ENCODE results near the gene CLIC6. TPM values are rescaled to one million over a fixed set of nuclear protein-coding genes. Genes with fewer than 3 reads are reported as not detected.

The CLIC6 gene
- total and polyA plus RNA-seq, 2 of the 8 experiments (the other 6 are each of a cell fraction or from before 2014, with no cell fraction given): 0.42 to 1.3 TPM

GRCh38 chr21:34748862-34749261, 80.1 kb downstream of the CLIC6 start:
- no peak overlapping the region for H3K4me3 ChIP-seq (ENCODE audit: extremely low read depth in 1 of 4, insufficient read depth in 2 of 4, low read depth in 3 of 4, low read length in 4 of 4)
- no peak for TF ChIP-seq POU5F1 (IDR thresholded peaks at IDR 0.05; ENCODE audit: low read depth, low read length)
- TF ChIP-seq GABPA (IDR thresholded peaks at IDR 0.05; ENCODE audit: borderline replicate concordance, insufficient read depth, low read length): no peak
- TF ChIP-seq JUND (IDR thresholded peaks at IDR 0.05; ENCODE audit: low read length): no peak
- no peak for TF ChIP-seq SIN3A (conservative IDR thresholded peaks at IDR 0.05 in 1 of 2, IDR thresholded peaks at IDR 0.05 in 1 of 2; ENCODE audit: low read depth in 1 of 2, low read length in 2 of 2)
- no peak for TF ChIP-seq JUN (IDR thresholded peaks at IDR 0.05; ENCODE audit: low read depth, low read length)
- no peak for TF ChIP-seq TBP (IDR thresholded peaks at IDR 0.05; ENCODE audit: low read depth, low read length)
- TF ChIP-seq RAD21 (IDR thresholded peaks at IDR 0.05 in 1 of 2, conservative IDR thresholded peaks at IDR 0.05 in 1 of 2; ENCODE audit: low read depth in 2 of 2, low read length in 2 of 2): no peak
- TF ChIP-seq KDM5A (IDR thresholded peaks at IDR 0.05; ENCODE audit: low read length): no peak
- no peak for TF ChIP-seq SRF (IDR thresholded peaks at IDR 0.05; ENCODE audit: low read depth, low read length)
- TF ChIP-seq, protein P1, sequence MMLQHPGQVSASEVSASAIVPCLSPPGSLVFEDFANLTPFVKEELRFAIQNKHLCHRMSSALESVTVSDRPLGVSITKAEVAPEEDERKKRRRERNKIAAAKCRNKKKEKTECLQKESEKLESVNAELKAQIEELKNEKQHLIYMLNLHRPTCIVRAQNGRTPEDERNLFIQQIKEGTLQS (IDR thresholded peaks at IDR 0.05; ENCODE audit: insufficient read depth, low read depth, low read length): no peak
- TF ChIP-seq SUZ12 (IDR thresholded peaks at IDR 0.05; ENCODE audit: low read length): no peak
- TF ChIP-seq YY1 (IDR thresholded peaks at IDR 0.05; ENCODE audit: low read depth, low read length): no peak
- TF ChIP-seq EGR1 (IDR thresholded peaks at IDR 0.05; ENCODE audit: borderline replicate concordance, low read depth, low read length): no peak
- no peak for TF ChIP-seq HDAC2 (IDR thresholded peaks at IDR 0.05; ENCODE audit: borderline replicate concordance in 1 of 2, low read depth in 2 of 2, low read length in 2 of 2)

More at GRCh38 chr21:34748862-34749261, 80.1 kb downstream of the CLIC6 start:
- Histone ChIP-seq H3K36me3 (ENCODE audit: control insufficient read depth in 2 of 4, insufficient read depth in 4 of 4, low read length in 3 of 4) (no peaks in the 10 kb centered on the region), H2AFZ (ENCODE audit: low read length) (no peak overlapping the region), H4K91ac (replicated peaks; ENCODE audit: insufficient read length, low read length) (no peak overlapping the region), H3K4me2 (ENCODE audit: insufficient read depth in 1 of 2, low read depth in 2 of 2, low read length in 2 of 2) (no peak overlapping the region), H3K79me2 (ENCODE audit: control insufficient read depth in 1 of 2, insufficient read depth in 2 of 2, low read length in 2 of 2) (no peaks in the 10 kb centered on the region), H3K14ac (ENCODE audit: insufficient read length) (no peak overlapping the region), H3K4me1 (replicated peaks in 1 of 4; ENCODE audit: control insufficient read depth in 3 of 4, insufficient read depth in 4 of 4, low read length in 3 of 4) (no peaks in the 10 kb centered on the region), H3K4ac (replicated peaks; ENCODE audit: insufficient read length, low read depth, low read length) (no peak overlapping the region), H3K18ac (ENCODE audit: extremely low read depth, low read length) (no peak overlapping the region), H3K9ac (replicated peaks in 1 of 4; ENCODE audit: extremely low read depth in 1 of 4, low read depth in 3 of 4, low read length in 3 of 4) (no peak overlapping the region), H4K20me1 (replicated peaks in 1 of 2; ENCODE audit: control insufficient read depth in 1 of 2, insufficient read depth in 2 of 2, low read length in 2 of 2) (no peaks in the 10 kb centered on the region), H4K8ac (ENCODE audit: extremely low read depth, insufficient read depth, low read length) (no peak overlapping the region), H3K27ac (ENCODE audit: low read depth, low read length) (no peak overlapping the region), H2BK20ac (ENCODE audit: low read length) (no peak overlapping the region), H2BK5ac (ENCODE audit: low read depth, low read length) (no peak overlapping the region), H3K56ac (replicated peaks; ENCODE audit: insufficient read length, low read depth, low read length) (no peak overlapping the region), H3K23ac (ENCODE audit: insufficient read length) (no peak overlapping the region), H3K27me3 (replicated peaks in 1 of 4; ENCODE audit: control insufficient read depth in 3 of 4, extremely low read depth in 1 of 4, insufficient read depth in 3 of 4, low read length in 3 of 4) (no peaks in the 10 kb centered on the region), H3K79me1 (ENCODE audit: low read depth, low read length) (no peaks in the 10 kb centered on the region), H2BK120ac (replicated peaks; ENCODE audit: low read depth, low read length) (no peak overlapping the region), H4K5ac (ENCODE audit: insufficient read length, low read depth, low read length) (no peak overlapping the region), H3K23me2 (ENCODE audit: low read depth, low read length) (no peaks in the 10 kb centered on the region; the same call in 1 of the 2 replicates), H2BK15ac (ENCODE audit: low read length) (no peak overlapping the region), H2AK5ac (ENCODE audit: low read depth, low read length) (no peak overlapping the region), H2BK12ac (ENCODE audit: low read depth, low read length) (no peak overlapping the region), H3K9me3 (ENCODE audit: insufficient read depth in 2 of 2, low read depth in 1 of 2, low read length in 1 of 2) (no peaks in the 10 kb centered on the region)
- no peak for DNase-seq (ENCODE audit: low read depth in 1 of 2, low spot score in 2 of 2)
- FAIRE-seq: no peak
- ChIA-PET CTCF (ENCODE audit: partially characterized antibody) (no interaction called here), POLR2A (ENCODE audit: partially characterized antibody) (no interaction called here)
- WGBS, 2 experiments (ENCODE audit: extremely low coverage in 1 of 2, insufficient coverage in 1 of 2, insufficient read length in 1 of 2, insufficient replicate concordance in 2 of 2, low coverage in 1 of 2, low lambda C conversion rate in 2 of 2, missing lambda C conversion rate in 1 of 2): 97% methylated on average over 3 of the region's 3 CpGs; no CpG with 5 or more reads in 1 of the 2 experiments
